HG03575 (cell line): ENCODE results near the gene FZD4.
"Not testable (repeated sequence)": the region's sequence is repeated elsewhere in the genome, so short reads cannot be mapped to it uniquely, and the experiment has no call there.

Experiments used
- ATAC-seq: cut with Tn5 transposase; IDR thresholded peaks from one replicate; pipeline ENCODE4 v1.9.1; 2021; ENCODE audit not compliant: unreplicated experiment, insufficient number of reproducible peaks, low FRiP score; ENCODE audit errors: extremely low read depth

The FZD4 gene

DNA sequence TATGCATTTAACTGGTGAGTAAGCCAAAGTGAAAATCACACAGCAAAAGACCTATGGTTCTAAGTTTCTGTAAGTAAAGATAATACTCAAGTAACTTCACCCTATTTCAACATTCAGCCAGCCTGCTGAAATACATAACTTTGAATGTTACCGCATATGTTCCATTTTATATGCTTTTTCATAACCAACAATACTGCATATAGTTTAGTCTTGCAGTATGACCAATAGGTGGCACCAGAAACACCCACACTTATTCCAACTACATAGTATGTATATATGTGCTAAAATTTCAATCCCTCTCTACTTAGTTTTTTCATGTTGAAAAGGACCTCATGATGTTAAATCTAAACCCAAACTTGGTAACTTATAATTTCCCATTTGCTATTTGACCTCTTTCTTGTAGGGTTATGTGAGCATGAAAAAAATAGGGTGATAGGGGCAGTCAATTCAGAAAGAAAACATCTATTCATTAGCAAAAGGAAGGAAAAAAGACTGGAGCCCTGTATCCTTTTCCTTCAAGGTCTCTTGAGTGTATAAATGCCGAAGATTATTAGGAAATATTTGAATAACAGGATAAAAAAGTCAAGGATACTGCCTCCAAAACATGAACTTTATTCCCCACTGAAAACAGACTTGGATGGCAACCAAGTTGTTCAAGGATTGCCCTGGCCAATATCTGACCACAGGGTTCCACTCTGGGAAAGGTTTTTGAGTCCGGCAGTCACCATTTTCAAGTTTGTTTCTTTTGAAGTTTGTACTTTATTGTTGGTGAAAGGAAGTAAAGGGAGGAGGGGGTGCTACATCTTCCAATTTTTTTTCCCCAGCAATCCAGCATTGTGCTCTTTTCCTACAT lies 23.8 kb upstream of the FZD4 start:
- ATAC-seq, result no peak

GRCh38 chr11:86978247-86978646 lies 23.1 kb upstream of the FZD4 start:
- no peak for ATAC-seq

GRCh38 chr11:86977441-86978050 lies 22.4 kb upstream of the FZD4 start:
- ATAC-seq, result no peak

DNA sequence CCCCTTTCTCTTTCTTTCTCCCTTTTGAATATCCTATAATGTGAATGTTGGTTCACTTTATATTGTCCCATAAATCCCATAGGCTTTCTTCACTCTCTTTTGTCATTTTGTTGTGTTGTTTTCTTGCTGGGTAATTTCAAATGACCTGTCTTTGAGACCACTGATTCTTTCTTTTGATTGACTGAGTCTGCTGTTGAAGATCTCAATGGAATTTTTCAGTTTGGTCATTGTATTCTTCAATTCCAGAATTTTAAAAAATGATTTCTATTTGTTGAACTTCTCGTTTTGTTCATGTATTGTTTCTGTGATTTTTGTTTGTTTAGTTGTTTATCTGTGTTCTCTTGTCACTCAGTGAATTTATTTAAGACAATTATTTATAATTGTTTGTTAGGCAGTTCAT lies 17.5 kb upstream of the FZD4 start:
- no peak for ATAC-seq

- no peak for ATAC-seq
Observed at GRCh38 chr11:86969258-86969657, 14.1 kb upstream of the FZD4 start.

- ATAC-seq, result not testable (repeated sequence)
Observed at GRCh38 chr11:86967601-86968000, 12.4 kb upstream of the FZD4 start.

- no peak for ATAC-seq
Observed at GRCh38 chr11:86957976-86958646, 2.9 kb upstream of the FZD4 start.

DNA sequence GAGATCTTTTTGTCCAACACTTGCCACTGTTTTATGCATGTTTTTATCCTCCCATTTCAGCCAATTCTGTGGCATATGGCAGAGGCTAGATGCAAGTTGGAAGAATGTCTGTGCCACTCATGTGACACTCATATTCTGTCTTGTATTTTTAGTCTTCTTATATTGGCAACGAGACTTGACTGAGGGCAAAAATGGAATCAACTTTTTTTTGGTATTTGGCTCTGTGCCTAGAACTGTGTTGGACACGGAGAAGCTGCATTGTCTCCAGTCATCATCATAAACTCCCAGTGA lies 1.7 kb upstream of the FZD4 start:
- ATAC-seq, result no peak

DNA sequence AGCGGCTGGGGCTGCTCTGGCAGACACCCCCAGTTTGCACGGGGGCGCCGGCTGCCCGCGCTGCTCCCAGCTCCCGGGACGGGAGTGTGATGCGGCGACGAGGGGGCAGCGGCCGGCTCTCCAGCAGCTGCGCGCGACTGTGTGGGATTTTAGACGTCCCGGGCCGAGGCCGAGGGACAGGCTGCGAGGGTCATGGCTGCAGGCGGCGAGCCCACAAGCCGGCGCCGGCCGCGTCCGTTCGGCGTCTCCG lies 159 bp downstream of the FZD4 start:
- ATAC-seq, result peak; percentile 11

- no peak for ATAC-seq
Observed at GRCh38 chr11:86954269-86955110, 705 bp downstream of the FZD4 start.

DNA sequence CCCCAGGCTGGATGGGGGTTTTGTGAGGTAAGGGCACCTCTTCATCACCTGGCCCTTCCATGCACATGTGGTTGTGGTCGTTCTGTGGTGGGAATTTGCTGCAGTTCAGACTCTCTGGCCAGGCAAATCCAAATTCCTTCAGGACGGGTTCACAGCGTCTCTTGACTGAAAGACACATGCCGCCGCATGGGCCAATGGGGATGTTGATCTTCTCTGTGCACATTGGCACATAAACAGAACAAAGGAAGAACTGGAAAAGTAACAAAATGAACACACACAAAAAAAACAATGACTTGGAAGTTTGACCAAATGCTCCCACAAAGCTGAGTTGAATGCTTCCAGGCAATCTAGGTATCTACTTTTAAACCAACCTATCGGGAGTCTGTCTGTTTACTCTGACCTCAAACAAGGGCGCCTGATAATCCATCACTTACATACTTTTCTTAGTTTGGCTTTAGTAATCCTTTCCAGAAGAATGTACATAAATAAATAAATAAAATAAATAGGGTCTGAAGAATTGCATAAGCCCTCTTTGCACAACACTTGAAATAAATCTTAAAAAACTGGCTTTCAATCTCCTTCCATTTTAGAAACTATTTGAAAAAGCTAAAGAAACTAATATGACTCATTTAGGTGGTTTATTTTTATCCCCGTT lies 2.8 kb downstream of the FZD4 start:
- no peak for ATAC-seq

- no peak for ATAC-seq
Observed at GRCh38 chr11:86951706-86952105, 3.5 kb downstream of the FZD4 start.

- ATAC-seq, result no peak
Observed at GRCh38 chr11:86950661-86950995, 4.6 kb downstream of the FZD4 start.

DNA sequence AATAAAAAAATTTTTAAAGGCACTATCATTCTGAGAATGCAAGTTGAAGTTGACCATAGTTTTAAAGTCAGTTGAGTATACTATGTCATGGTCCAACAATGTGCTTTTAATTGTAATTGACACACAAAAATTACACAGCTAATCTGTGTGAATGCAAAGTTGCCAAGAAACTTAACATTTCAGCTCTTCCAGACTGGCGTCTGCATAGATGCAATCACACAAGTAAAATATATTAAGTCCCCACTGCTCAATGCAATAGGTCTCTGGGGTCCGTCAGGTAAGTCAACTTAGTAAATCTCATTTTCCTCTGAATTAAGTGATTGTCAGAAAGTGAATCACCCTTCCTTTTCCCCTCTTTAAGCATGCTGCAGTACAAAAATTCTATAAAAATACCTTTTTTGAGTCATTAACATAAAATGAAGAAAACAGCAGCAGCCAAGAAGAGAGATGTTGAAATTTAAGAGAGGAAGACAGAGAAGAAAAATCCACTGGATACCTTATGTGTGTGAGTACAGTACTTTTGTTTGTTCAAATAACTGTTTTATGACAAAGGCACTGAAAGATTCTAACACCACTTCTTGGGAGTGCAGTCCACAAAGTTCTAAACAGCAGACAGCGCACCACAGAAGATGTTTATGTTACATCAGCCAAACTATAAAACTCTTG lies 5.1 kb downstream of the FZD4 start:
- no peak for ATAC-seq

- ATAC-seq, result no peak
Observed at GRCh38 chr11:86948733-86949132, 6.5 kb downstream of the FZD4 start.

GRCh38 chr11:86947541-86947940 lies 7.7 kb downstream of the FZD4 start:
- no peak for ATAC-seq

DNA sequence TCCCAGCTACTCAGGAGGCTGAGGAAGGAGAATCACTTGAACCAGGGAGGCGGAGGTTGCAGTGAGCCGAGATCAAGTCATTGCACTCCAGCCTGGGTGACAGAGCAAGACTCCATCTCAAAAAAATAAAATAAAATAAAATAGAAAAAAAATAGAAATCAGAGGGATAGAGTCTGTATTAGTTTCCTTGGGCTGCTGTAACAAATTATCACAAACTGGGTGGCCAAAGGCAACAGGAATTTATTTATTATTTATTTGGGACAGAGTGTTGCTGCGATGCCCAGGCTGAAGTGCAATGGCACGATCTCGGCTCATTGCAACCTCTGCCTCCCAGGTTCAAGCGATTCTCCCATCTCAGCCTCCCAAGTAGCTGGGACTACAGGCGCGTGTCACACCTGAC lies 11.7 kb downstream of the FZD4 start:
- ATAC-seq, result not testable (repeated sequence)

DNA sequence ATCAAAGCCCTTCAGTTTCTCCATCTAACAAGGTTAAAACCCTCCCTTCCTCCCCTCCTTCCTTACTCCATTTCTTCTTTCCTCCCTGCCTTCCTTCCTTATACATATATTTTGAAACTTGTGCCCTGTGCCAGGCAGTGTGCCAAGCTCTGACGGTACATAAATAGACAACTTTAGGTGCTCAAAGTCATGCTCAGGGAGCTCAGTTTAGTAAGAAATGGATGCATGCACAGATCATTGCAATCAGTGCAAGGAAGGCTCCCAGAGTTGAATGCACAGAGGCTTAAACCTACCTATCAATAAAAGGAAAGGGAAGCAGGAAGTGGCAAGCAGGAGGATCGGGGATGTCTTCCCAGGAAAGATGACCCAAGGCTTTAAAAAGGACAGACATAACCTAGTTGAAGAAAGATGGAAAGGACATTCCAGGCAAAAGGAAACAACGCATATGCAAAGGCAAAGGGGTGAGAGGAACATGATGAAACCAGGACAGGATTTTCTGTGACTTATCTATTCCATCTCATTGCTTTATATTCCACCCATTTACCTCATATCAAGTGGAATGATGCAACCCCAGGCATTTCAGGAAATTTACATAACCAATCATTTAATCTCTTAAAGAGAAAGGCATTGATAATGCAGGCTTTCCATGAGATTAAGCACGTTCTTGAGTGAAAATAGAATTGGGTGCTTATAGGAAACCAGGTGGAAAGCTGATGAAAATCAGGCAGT lies 13.2 kb downstream of the FZD4 start:
- ATAC-seq, result no peak
